HG03064 (cell line): ENCODE results near the gene OR52I2.

Source experiments
- ATAC-seq: cut with Tn5 transposase; IDR thresholded peaks from one replicate; pipeline ENCODE4 v1.9.1; 2021; ENCODE audit warnings: low read depth; ENCODE audit not compliant: unreplicated experiment

Gene OR52I2

GRCh38 chr11:4607096-4607495 lies 25.6 kb downstream of the OR52I2 start:
- ATAC-seq: no peak

DNA sequence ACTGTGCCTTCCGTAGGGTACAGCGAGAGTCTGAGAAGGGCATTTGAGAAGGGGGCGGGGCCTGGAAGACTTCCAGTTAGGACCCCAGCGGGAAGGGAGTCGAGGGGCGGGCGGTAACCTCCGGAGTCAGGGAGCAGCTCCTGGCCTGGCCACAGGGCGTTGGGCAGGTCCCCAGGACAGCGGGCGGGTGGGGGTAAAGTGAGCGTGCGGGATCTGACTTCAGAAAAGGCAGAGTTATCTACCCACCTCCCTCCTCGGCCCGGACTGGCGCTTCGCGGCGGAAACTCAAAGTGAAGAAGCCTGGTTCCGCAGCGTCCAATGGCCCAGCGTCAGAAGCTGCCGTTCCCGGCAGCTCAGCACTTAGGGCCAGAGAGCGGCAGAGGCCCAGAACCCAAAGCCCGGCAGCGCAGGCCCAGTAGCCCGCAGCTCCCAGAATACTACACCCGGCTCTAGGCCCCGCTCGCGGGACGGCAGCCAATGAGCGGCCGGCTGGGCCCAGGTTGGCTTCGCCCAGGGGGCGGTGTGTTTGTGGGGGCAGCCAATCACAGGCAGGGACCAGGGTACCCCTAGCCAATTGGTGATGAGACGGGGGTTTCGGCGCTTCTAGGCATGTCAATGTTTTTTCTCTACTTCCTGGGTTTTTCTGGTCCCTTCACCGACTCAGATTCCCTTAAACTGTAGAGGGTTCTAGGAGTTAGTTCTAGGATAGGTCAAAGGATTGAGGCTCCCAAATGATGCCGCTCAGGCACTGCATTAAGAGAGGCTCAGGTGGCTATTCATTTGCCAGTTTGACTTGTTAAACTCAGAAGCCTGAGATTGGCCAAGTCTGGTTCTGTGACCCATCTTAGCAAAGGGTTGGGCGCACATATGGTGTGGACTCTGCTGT lies 26.5 kb downstream of the OR52I2 start, which contains the start of gene TRIM68:
TSS of gene TRIM68 (minus strand) at position 451 of the 886 bp plus-strand sequence. CDS start 2,727 bp downstream, outside the sequence.
- ATAC-seq: peak; percentile 100

DNA sequence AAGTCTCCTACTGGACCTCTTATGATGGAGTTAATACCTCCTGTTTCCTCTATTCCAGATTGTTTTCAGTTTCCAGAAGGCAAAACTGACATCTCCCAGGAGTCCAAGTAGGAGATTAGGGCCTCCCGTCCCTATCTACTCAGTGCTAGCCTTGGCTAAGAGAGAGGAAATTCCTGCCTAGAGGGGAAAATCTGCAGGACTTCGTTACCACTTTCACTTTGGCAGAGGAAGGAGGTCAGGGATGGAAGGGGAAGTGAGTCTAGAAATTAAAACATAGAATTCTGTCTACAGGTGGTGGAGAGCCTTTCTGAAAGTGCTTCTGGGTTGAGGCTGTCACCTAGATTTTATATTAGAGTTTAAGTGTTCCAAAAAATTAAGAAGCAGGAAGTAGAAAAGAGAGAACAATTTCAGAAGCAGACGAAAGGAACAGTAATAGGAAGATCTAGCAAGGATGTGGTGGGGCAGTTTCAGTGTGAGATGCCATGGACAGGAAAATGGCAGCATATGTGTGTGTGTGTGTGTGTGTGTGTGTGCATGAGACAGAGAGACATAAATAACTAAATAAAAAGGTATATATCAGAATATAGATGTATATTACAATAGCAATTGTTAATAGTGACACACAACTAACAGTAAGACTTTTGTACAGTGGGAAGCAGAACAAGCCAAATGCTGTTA lies 28.9 kb downstream of the OR52I2 start:
- no peak for ATAC-seq

- ATAC-seq: no peak
Observed at GRCh38 chr11:4611986-4612385, 30.4 kb downstream of the OR52I2 start.

- no peak for ATAC-seq
Observed at GRCh38 chr11:4615856-4616444, 34.4 kb downstream of the OR52I2 start.

DNA sequence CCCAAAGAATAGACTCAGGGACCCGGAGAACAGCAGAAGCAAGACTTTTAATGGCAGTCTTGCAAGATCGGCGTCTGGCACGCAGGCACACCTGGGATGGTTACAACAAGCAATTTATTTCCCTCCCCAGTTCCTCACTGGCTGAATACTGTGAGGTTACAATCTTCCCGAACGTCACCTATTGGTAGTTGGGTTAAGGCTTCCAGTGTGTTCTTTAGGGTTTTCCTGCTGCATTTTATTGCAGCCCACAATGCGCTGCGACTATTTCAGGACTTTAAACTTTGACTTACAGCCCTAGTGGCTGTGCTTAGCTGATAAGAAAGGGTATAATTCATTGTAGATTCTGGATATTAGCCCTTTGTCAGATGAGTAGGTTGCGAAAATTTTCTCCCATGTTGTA lies 38.0 kb downstream of the OR52I2 start:
- ATAC-seq: no peak

GRCh38 chr11:4626207-4627099 lies 44.9 kb downstream of the OR52I2 start:
- ATAC-seq: no peak

- no peak for ATAC-seq
Observed at GRCh38 chr11:4636136-4636535, 54.6 kb downstream of the OR52I2 start.

GRCh38 chr11:4636962-4637661 lies 55.6 kb downstream of the OR52I2 start, which contains the start of gene OR51D1:
Gene OR51D1 (plus strand): TSS chr11:4637477. CDS start chr11:4639791, 2,314 bp downstream.
- ATAC-seq: peak; percentile 95

DNA sequence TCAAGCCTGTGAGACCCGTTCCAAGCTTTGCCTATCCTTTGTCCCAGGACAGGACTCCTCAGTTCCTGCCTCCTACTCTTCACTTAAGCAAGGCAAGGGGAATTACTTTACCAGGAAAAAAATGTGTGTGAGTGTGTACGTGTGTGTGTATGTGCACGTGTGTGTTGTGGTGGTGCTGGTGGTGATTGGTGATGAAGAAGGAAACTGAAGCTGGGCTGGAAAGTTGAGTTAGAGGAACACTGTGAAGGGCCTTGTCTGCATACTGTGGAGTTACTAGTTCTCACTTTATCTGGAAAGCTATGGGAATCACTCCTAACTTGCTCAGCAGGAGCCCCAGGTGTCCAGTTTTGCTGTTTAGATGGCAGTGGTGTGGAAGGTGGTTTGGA lies 56.1 kb downstream of the OR52I2 start:
- no peak for ATAC-seq

GRCh38 chr11:4639931-4640330 lies 58.4 kb downstream of the OR52I2 start:
- ATAC-seq: no peak

GRCh38 chr11:4641501-4641900 lies 60.0 kb downstream of the OR52I2 start:
- no peak for ATAC-seq

DNA sequence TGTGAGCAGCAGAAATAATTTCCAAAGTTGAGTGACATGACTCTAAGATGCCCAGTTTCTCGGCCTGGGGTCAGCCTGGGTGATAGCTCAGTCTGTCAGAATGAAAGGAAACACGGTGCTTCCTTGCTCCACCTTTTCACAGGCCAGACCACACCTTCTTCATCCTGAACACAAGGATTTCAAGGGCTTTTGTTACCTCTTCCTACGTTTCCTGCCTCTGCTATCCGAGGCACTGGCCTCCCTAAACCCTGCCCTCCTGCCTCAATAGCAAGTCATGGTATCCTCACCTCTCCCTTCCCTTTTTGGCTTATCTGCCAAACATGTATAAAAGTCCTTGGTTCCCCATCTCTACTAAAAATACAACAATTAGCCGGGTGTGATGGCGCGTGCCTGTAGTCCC lies 60.5 kb downstream of the OR52I2 start:
- no peak for ATAC-seq
